K562 (cell line): ENCODE data around the gene ABCA8. TPM values are rescaled to one million over a fixed set of nuclear protein-coding genes. Genes with fewer than 3 reads are reported as not detected.

ENCODE experiments used
- ATAC-seq: fragments of 200-7000 bp; cut with Tn5 transposase; 3 replicates; pipeline ENCODE4 v1.9.1; 2020; ENCODE audit warnings: moderate library complexity
- BruUV-seq: library from RNA; stranded (reverse); fragments of 400-500 nt; replicated peaks from 2 replicates; lab custom pipeline; 2021; lab: Mats Ljungman, UMichigan
- CTCF ChIA-PET: fragments of 300-600 bp; formaldehyde crosslinking; extraction: SDS; loops from one replicate; lab custom pipeline; 2021; ENCODE audit warnings: low intra/inter-chr PET ratio; lab: Yijun Ruan, JAX
- POLR2A ChIA-PET: fragments of 300-600, 350-650 bp; sonication (Branson Sonifier 250); formaldehyde crosslinking; extraction: SDS; loops from one replicate; lab custom pipeline; 2021; ENCODE audit warnings: antibody characterized with exemption, inconsistent platforms; lab: Yijun Ruan, JAX
- DNase-seq, 4 experiments: peaks; one replicate each; pipeline versions ENCODE4 v3.0.0 to v3.0.0-alpha.2; 2011 to 2018; ENCODE audit warnings: low spot score in 3 of 4, mixed read lengths in 3 of 4; ENCODE audit errors: extremely low read depth in 1 of 4
- FAIRE-seq: peaks from 2 replicates; lab custom pipeline; 2011; peaks lifted over from hg19 to GRCh38; lab: Jason Lieb, UNC
- H2AFZ ChIP-seq: 2 replicates; pipeline ENCODE4 v1.6.0; 2011; ENCODE audit warnings: low read depth, low read length, control low read depth, inconsistent platforms
- H3K27ac ChIP-seq: fragments of 200-600 bp; 3 replicates; pipeline ENCODE4 v1.8.0; 2011; ENCODE audit warnings: low read depth, mild to moderate bottlenecking, control low read depth, inconsistent platforms, low read length, moderate library complexity, mixed read lengths; ENCODE audit errors: extremely low read depth
- H3K27me3 ChIP-seq, 2 experiments: fragments of 300-600 bp in 1 of 2; 2 replicates in 1 of 2; 3 replicates in 1 of 2; pipeline versions ENCODE4 v1.6.0 to v1.8.0; 2011; ENCODE audit warnings: inconsistent platforms in 2 of 2, low read length in 2 of 2, mild to moderate bottlenecking in 1 of 2, mixed read lengths in 1 of 2, moderate library complexity in 1 of 2; ENCODE audit not compliant: control insufficient read depth in 2 of 2, insufficient read depth in 2 of 2
- H3K36me3 ChIP-seq: fragments of 300-600 bp; 3 replicates; pipeline ENCODE4 v1.8.0; 2011; ENCODE audit warnings: mild to moderate bottlenecking, low read length, inconsistent platforms; ENCODE audit not compliant: control insufficient read depth, insufficient read depth
- H3K4me1 ChIP-seq, 2 experiments: fragments of 200-600 bp in 1 of 2; replicated peaks in 1 of 2; 2 replicates in 1 of 2; 3 replicates in 1 of 2; pipeline versions ENCODE4 v1.5.1 to v1.8.0; 2011; ENCODE audit warnings: inconsistent platforms in 2 of 2, low read length in 2 of 2, mild to moderate bottlenecking in 1 of 2, mixed read lengths in 1 of 2, moderate library complexity in 1 of 2; ENCODE audit not compliant: control insufficient read depth in 2 of 2, insufficient read depth in 2 of 2
- H3K4me2 ChIP-seq: 2 replicates; pipeline ENCODE4 v1.6.1; 2011; ENCODE audit warnings: low read length, control low read depth, inconsistent platforms, mixed read lengths; ENCODE audit not compliant: insufficient read depth
- H3K4me3 ChIP-seq: fragments of 200-600 bp; sonication (generic), shearing (Covaris generic); 2 replicates; pipeline ENCODE4 v1.5.1; 2016; ENCODE audit warnings: control low read depth, inconsistent platforms
- H3K79me2 ChIP-seq: fragments of 200-600 bp; 3 replicates; pipeline ENCODE4 v1.8.0; 2011; ENCODE audit warnings: low read length, inconsistent platforms; ENCODE audit not compliant: control insufficient read depth, insufficient read depth
- H3K9ac ChIP-seq, 2 experiments: 2 replicates each; pipeline versions ENCODE4 v1.6.0 to v1.6.1; 2011; ENCODE audit warnings: low read depth in 2 of 2, low read length in 2 of 2, control low read depth in 1 of 2, inconsistent platforms in 1 of 2, mild to moderate bottlenecking in 1 of 2, mixed read lengths in 1 of 2; ENCODE audit not compliant: insufficient read depth in 1 of 2
- H3K9me1 ChIP-seq: one replicate; pipeline ENCODE4 v1.6.0; 2011; ENCODE audit warnings: inconsistent platforms, mild to moderate bottlenecking, low read length, moderate library complexity; ENCODE audit not compliant: control insufficient read depth, insufficient read depth
- H3K9me3 ChIP-seq: replicated peaks from 2 replicates; pipeline ENCODE4 v1.5.1; 2011; ENCODE audit warnings: low read depth, low read length, inconsistent platforms; ENCODE audit not compliant: control insufficient read depth, insufficient read depth
- H4K20me1 ChIP-seq: replicated peaks from 2 replicates; pipeline ENCODE4 v1.6.1; 2011; ENCODE audit warnings: low read length, inconsistent platforms, mixed read lengths; ENCODE audit not compliant: control insufficient read depth, insufficient read depth
- CEBPB ChIP-seq: fragments of 450-650 bp; IDR thresholded peaks from 2 replicates; pipeline ENCODE4 v1.6.1; 2016; ENCODE audit warnings: missing genetic modification characterization, missing compliant biosample characterization
- CEBPG ChIP-seq, 3 experiments: fragments of 200-800 bp in 1 of 3; sonication (Bioruptor generic) in 1 of 3; sonication (generic) in 1 of 3; formaldehyde crosslinking in 1 of 3; IDR thresholded peaks in 2 of 3; conservative IDR thresholded peaks in 1 of 3; 2 replicates each; pipeline versions ENCODE4 v1.6.1 to v1.8.0; 2016 to 2022; ENCODE audit warnings: missing compliant biosample characterization in 2 of 3, missing genetic modification characterization in 2 of 3, mild to moderate bottlenecking in 1 of 3, missing genetic modification reagents in 1 of 3
- ETV5 ChIP-seq: sonication (generic); formaldehyde crosslinking; IDR thresholded peaks from 2 replicates; pipeline ENCODE4 v1.4.0; 2020; ENCODE audit warnings: low read depth, mild to moderate bottlenecking, missing genetic modification reagents
- FOXJ2 ChIP-seq: fragments of 200-800 bp; sonication (Bioruptor generic); IDR thresholded peaks from 2 replicates; pipeline ENCODE4 v1.6.1; 2016; ENCODE audit warnings: missing genetic modification characterization, missing compliant biosample characterization
- FOXM1 ChIP-seq, 2 experiments: fragments of 450-650 bp in 1 of 2; sonication (generic) in 1 of 2; formaldehyde crosslinking in 1 of 2; IDR thresholded peaks; 2 replicates each; pipeline versions ENCODE4 v1.6.1 to v1.9.0; 2017 to 2022; ENCODE audit warnings: low read depth in 2 of 2, mild to moderate bottlenecking in 2 of 2, missing genetic modification reagents in 1 of 2, moderate library complexity in 1 of 2
- MBD2 ChIP-seq: sonication (generic); IDR thresholded peaks from 2 replicates; pipeline ENCODE4 v1.6.1; 2016; ENCODE audit warnings: low read depth, borderline replicate concordance
- MCM2 ChIP-seq: fragments of 450-650 bp; IDR thresholded peaks from 2 replicates; pipeline ENCODE4 v1.6.1; 2017; ENCODE audit warnings: low read depth, mild to moderate bottlenecking
- NFXL1 ChIP-seq: fragments of 450-650 bp; formaldehyde crosslinking; IDR thresholded peaks from 2 replicates; pipeline ENCODE4 v1.4.0; 2021; ENCODE audit warnings: mild to moderate bottlenecking
- RAD51 ChIP-seq: fragments of 450-650 bp; IDR thresholded peaks from 2 replicates; pipeline ENCODE4 v1.7.1; 2016; ENCODE audit warnings: low read depth, mild to moderate bottlenecking, borderline replicate concordance
- SIX5 ChIP-seq, 2 experiments: IDR thresholded peaks; 2 replicates each; pipeline ENCODE4 v1.6.1; 2011; ENCODE audit warnings: low read length in 2 of 2, borderline replicate concordance in 1 of 2, low read depth in 1 of 2, mild to moderate bottlenecking in 1 of 2, moderate library complexity in 1 of 2; ENCODE audit not compliant: insufficient read depth in 1 of 2
- ZBTB1 ChIP-seq: sonication (generic); formaldehyde crosslinking; IDR thresholded peaks from 2 replicates; pipeline ENCODE4 v1.8.1; 2023; ENCODE audit warnings: missing genetic modification reagents, low read depth, mild to moderate bottlenecking, borderline replicate concordance
- ZNF124 ChIP-seq: sonication (generic); formaldehyde crosslinking; IDR thresholded peaks from 2 replicates; pipeline ENCODE4 v1.8.1; 2022; ENCODE audit warnings: missing genetic modification reagents
- ZNF165 ChIP-seq: fragments of 250-450 bp; sonication (Bioruptor Pico); IDR thresholded peaks from 2 replicates; pipeline ENCODE4 v1.4.0; 2020; ENCODE audit warnings: borderline replicate concordance
- ZNF347 ChIP-seq: fragments of 450-650 bp; formaldehyde crosslinking; IDR thresholded peaks from 2 replicates; pipeline ENCODE4 v1.4.0; 2020; ENCODE audit warnings: low read depth, mild to moderate bottlenecking, moderate library complexity
- ZNF586 ChIP-seq: fragments of 450-650 bp; formaldehyde crosslinking; conservative IDR thresholded peaks from 2 replicates; pipeline ENCODE4 v1.4.0; 2020; ENCODE audit warnings: mild to moderate bottlenecking, moderate library complexity
- WGBS: fragments of 100-300 bp; shearing (Covaris generic); methylation state at CpG from one replicate; pipeline ENCODE4 v1.1.6; 2016; ENCODE audit warnings: low coverage, mixed read lengths; ENCODE audit not compliant: insufficient coverage; ENCODE audit errors: missing lambda C conversion rate; 5-methylcytosine and 5-hydroxymethylcytosine counted together
- in situ Hi-C: fragments of 300-500 bp; cut with MboI; formaldehyde crosslinking; loops from 4 replicates; pipeline ENCODE4 v1.15.0; 2018; ENCODE audit warnings: inconsistent platforms, mixed read lengths
- intact Hi-C: fragments of 100-400 bp; cut with micrococcal nuclease; formaldehyde crosslinking; loops from 2 replicates; pipeline ENCODE4 v1.14.2; 2022
- polyA plus RNA-seq, 8 experiments: library from polyadenylated mRNA; depleted of rRNA in 4 of 8; stranded (reverse) in 5 of 8; unstranded in 3 of 8; fragments of >200 nt; fragmentation: Nextera tagmentation in 2 of 8; fragmentation: Illumina TruSeq in 1 of 8; extraction: Ambion mirVana in 2 of 8; extraction: Trizol in 1 of 8; gene quantifications; 2 replicates each; pipeline versions ENCODE4 v1.2.1 to v1.2.3, GENCODE V29; 2011 to 2014; ENCODE audit warnings: inconsistent platforms in 1 of 8, missing spikeins in 1 of 8
- total RNA-seq, 7 experiments: library from RNA; depleted of rRNA in 6 of 7; stranded (reverse); fragments of >200 nt in 6 of 7; fragmentation: Illumina TruSeq in 2 of 7; extraction: Trizol in 2 of 7; gene quantifications; 2 replicates each; pipeline versions ENCODE4 v1.2.1 to v1.2.3, GENCODE V29; 2011 to 2021; ENCODE audit warnings: low replicate concordance in 1 of 7
- TF ChIP-seq, protein P1 (sequence below): sonication (generic); formaldehyde crosslinking; IDR thresholded peaks from 2 replicates; pipeline ENCODE4 v1.8.1; 2023; ENCODE audit warnings: mild to moderate bottlenecking, missing genetic modification reagents
- TF ChIP-seq, protein P2 (sequence below): fragments of 450-650 bp; IDR thresholded peaks from 2 replicates; pipeline ENCODE4 v1.7.1; 2018; ENCODE audit warnings: mild to moderate bottlenecking, low read depth; ENCODE audit not compliant: partially characterized antibody

Gene ABCA8
- total and polyA plus RNA-seq, 9 of the 15 experiments (the other 6 are each of a cell fraction or from before 2014, with no cell fraction given) = 1.8 to 13.2 (median 12.0) TPM

DNA sequence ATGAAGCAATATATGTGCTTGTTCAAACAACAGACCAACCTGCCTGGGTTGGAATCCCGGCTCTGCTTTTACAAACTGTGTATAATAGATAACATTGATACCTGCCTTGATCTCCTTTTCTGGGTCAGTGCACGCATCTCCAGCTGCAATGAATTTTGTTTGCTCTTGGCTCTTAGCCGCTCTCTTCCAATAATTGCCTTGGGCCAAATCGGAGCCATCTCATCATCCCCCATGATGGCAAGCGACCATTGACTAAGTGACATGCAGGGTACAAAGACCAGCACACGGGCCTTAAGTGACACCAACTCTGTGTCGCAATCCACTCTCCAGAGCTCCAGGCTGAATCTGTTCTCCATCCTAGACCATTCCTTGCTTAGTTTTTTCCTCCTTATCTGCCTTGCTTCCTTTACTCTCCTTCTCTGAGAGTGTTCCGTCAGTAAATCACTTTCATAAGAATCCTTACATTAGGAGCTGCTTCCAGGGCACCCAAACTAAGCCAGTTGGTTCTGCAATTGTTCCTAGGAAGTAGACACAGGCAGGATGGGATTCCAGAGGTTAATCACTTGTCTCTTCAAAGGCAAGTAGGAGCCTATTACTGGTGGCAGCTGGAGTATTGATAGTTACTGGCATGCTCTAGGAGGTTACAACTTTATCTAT is 134.2 kb downstream of the ABCA8 start:
- Histone ChIP-seq H2AFZ (no peak overlapping the region), H3K4me3 (no peak overlapping the region), H3K4me2 (no peak overlapping the region; the same call in 1 of the 2 replicates), H3K4me1 (no peaks in the 10 kb centered on the region), H3K27me3 (peaks cover 4 to 5% of the 10 kb centered on the region in 2 experiments; a peak in 1 of 5 replicates), H3K9me3 (no peaks in the 10 kb centered on the region), H3K36me3 (no peaks in the 10 kb centered on the region), H3K9me1 (no peaks in the 10 kb centered on the region), H4K20me1 (no peaks in the 10 kb centered on the region), H3K27ac (no peak overlapping the region), H3K79me2 (no peaks in the 10 kb centered on the region), H3K9ac (no peak overlapping the region)
- ChIA-PET POLR2A (interaction anchor here (0.6 kb wide), 1 partner anchor 26 kb away, joined by 4 read pairs; no protein-coding TSS in a partner anchor), CTCF (no interaction called here)
- no peak for DNase-seq
- WGBS = 1% methylated on average over 8 of the region's 8 CpGs
- in situ Hi-C loops (no loop called here), intact Hi-C loops (no loop called here)
- ATAC-seq = no peak
- no peak for FAIRE-seq
- BruUV-seq = no TSS peak
- TF ChIP-seq SIX5 (IDR thresholded peaks at IDR 0.05; ENCODE audit: borderline replicate concordance in 1 of 2, insufficient read depth in 1 of 2, low read depth in 1 of 2, low read length in 2 of 2) (no peak), MBD2 (no peak), FOXM1 (IDR thresholded peaks at IDR 0.05; ENCODE audit: low read depth) (no peak), FOXM1 (CRISPR knock-in tag; IDR thresholded peaks at IDR 0.05; ENCODE audit: low read depth) (no peak), CEBPG (CRISPR knock-in tag; IDR thresholded peaks at IDR 0.05) (no peak), CEBPG (tag; conservative IDR thresholded peaks at IDR 0.05 in 1 of 2, IDR thresholded peaks at IDR 0.05 in 1 of 2) (peak; percentile 23 to 44; a peak in 2 of 4 replicates), ZNF165 (CRISPR knock-in tag) (no peak), MCM2 (no peak), ZNF124 (no peak), CEBPB (tag) (peak; percentile 56; the same call in 1 of the 2 replicates), ETV5 (CRISPR knock-in tag) (no peak), FOXJ2 (tag) (no peak), NFXL1 (CRISPR knock-in tag) (no peak), RAD51 (no peak), ZBTB1 (no peak), ZNF347 (CRISPR knock-in tag) (no peak), ZNF586 (no peak)
- TF ChIP-seq, protein P1, sequence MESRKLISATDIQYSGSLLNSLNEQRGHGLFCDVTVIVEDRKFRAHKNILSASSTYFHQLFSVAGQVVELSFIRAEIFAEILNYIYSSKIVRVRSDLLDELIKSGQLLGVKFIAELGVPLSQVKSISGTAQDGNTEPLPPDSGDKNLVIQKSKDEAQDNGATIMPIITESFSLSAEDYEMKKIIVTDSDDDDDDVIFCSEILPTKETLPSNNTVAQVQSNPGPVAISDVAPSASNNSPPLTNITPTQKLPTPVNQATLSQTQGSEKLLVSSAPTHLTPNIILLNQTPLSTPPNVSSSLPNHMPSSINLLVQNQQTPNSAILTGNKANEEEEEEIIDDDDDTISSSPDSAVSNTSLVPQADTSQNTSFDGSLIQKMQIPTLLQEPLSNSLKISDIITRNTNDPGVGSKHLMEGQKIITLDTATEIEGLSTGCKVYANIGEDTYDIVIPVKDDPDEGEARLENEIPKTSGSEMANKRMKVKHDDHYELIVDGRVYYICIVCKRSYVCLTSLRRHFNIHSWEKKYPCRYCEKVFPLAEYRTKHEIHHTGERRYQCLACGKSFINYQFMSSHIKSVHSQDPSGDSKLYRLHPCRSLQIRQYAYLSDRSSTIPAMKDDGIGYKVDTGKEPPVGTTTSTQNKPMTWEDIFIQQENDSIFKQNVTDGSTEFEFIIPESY (CRISPR knock-in tag) = no peak
- TF ChIP-seq, protein P2, sequence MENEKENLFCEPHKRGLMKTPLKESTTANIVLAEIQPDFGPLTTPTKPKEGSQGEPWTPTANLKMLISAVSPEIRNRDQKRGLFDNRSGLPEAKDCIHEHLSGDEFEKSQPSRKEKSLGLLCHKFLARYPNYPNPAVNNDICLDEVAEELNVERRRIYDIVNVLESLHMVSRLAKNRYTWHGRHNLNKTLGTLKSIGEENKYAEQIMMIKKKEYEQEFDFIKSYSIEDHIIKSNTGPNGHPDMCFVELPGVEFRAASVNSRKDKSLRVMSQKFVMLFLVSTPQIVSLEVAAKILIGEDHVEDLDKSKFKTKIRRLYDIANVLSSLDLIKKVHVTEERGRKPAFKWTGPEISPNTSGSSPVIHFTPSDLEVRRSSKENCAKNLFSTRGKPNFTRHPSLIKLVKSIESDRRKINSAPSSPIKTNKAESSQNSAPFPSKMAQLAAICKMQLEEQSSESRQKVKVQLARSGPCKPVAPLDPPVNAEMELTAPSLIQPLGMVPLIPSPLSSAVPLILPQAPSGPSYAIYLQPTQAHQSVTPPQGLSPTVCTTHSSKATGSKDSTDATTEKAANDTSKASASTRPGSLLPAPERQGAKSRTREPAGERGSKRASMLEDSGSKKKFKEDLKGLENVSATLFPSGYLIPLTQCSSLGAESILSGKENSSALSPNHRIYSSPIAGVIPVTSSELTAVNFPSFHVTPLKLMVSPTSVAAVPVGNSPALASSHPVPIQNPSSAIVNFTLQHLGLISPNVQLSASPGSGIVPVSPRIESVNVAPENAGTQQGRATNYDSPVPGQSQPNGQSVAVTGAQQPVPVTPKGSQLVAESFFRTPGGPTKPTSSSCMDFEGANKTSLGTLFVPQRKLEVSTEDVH = no peak
